Liver (tissue), 9 donors: ENCODE measurements around the gene CLMN. TPM values are rescaled to one million over a fixed set of nuclear protein-coding genes. Genes with fewer than 3 reads are reported as not detected.

ENCODE experiments used
- DNase-seq: peaks from one replicate; pipeline ENCODE4 v3.0.0-alpha.2; 2017; ENCODE audit warnings: low spot score
- H3K27ac ChIP-seq, 2 donors: one replicate each; pipeline ENCODE4 v1.7.0; 2013; ENCODE audit warnings: inconsistent platforms in 2 of 2, low read length in 2 of 2, control low read depth in 1 of 2, low read depth in 1 of 2, mild to moderate bottlenecking in 1 of 2
- H3K27me3 ChIP-seq, 4 donors: one replicate each; pipeline versions ENCODE4 v1.6.1 to v1.7.0; 2013; ENCODE audit warnings: low read length in 3 of 4, inconsistent platforms in 1 of 4, mild to moderate bottlenecking in 1 of 4, moderate library complexity in 1 of 4; ENCODE audit not compliant: control insufficient read depth in 4 of 4, insufficient read depth in 4 of 4
- H3K36me3 ChIP-seq, 4 donors: one replicate each; pipeline versions ENCODE4 v1.6.1 to v1.7.0; 2013; ENCODE audit warnings: low read length in 3 of 4, mild to moderate bottlenecking in 3 of 4, low read depth in 1 of 4, moderate library complexity in 1 of 4; ENCODE audit not compliant: control insufficient read depth in 4 of 4, insufficient read depth in 3 of 4
- H3K4me1 ChIP-seq, 4 donors: one replicate each; pipeline versions ENCODE4 v1.6.1 to v1.7.0; 2013; ENCODE audit warnings: low read length in 3 of 4, mild to moderate bottlenecking in 3 of 4, moderate library complexity in 1 of 4; ENCODE audit not compliant: control insufficient read depth in 4 of 4, insufficient read depth in 4 of 4
- H3K4me3 ChIP-seq, 3 donors: one replicate each; pipeline versions ENCODE4 v1.6.1 to v1.7.0; 2013; ENCODE audit warnings: low read length in 3 of 3, control low read depth in 1 of 3, low read depth in 1 of 3, mild to moderate bottlenecking in 1 of 3
- H3K9ac ChIP-seq, 2 donors: one replicate each; pipeline ENCODE4 v1.7.0; 2013; ENCODE audit warnings: low read length in 2 of 2, mild to moderate bottlenecking in 2 of 2, moderate library complexity in 2 of 2, control low read depth in 1 of 2, low read depth in 1 of 2
- H3K9me3 ChIP-seq, 4 donors: one replicate each; pipeline versions ENCODE4 v1.6.1 to v1.7.0; 2013; ENCODE audit warnings: low read length in 3 of 4; ENCODE audit not compliant: control insufficient read depth in 4 of 4
- ATF3 ChIP-seq: IDR thresholded peaks from 2 replicates; pipeline ENCODE4 v1.6.1; 2016; ENCODE audit warnings: antibody characterized with exemption
- EGR1 ChIP-seq, 2 donors: IDR thresholded peaks; 2 replicates each; pipeline ENCODE4 v1.6.1; 2016 to 2018; ENCODE audit warnings: antibody characterized with exemption in 2 of 2, low read depth in 2 of 2
- FOXA2 ChIP-seq: IDR thresholded peaks from 2 replicates; pipeline ENCODE4 v1.6.1; 2016; ENCODE audit warnings: antibody characterized with exemption
- GABPA ChIP-seq, 2 donors: IDR thresholded peaks in 1 of 2; conservative IDR thresholded peaks in 1 of 2; 2 replicates each; pipeline ENCODE4 v1.6.1; 2016; ENCODE audit warnings: antibody characterized with exemption in 2 of 2, mild to moderate bottlenecking in 1 of 2, moderate library complexity in 1 of 2
- HNF4A ChIP-seq, 2 donors: conservative IDR thresholded peaks; 2 replicates each; pipeline ENCODE4 v1.6.1; 2016; ENCODE audit warnings: antibody characterized with exemption in 2 of 2, mild to moderate bottlenecking in 2 of 2
- HNF4G ChIP-seq: IDR thresholded peaks from 2 replicates; pipeline ENCODE4 v1.6.1; 2016; ENCODE audit warnings: antibody characterized with exemption
- JUND ChIP-seq, 2 donors: IDR thresholded peaks; 2 replicates each; pipeline ENCODE4 v1.6.1; 2016; ENCODE audit warnings: antibody characterized with exemption in 2 of 2
- RAD21 ChIP-seq, 2 donors: IDR thresholded peaks; 2 replicates each; pipeline ENCODE4 v1.6.1; 2016; ENCODE audit warnings: antibody characterized with exemption in 2 of 2, mild to moderate bottlenecking in 2 of 2
- REST ChIP-seq: IDR thresholded peaks from 2 replicates; pipeline ENCODE4 v1.6.1; 2016; ENCODE audit warnings: antibody characterized with exemption, mild to moderate bottlenecking
- RXRA ChIP-seq, 2 donors: IDR thresholded peaks; 2 replicates each; pipeline ENCODE4 v1.6.1; 2017 to 2018; ENCODE audit warnings: antibody characterized with exemption in 2 of 2, mild to moderate bottlenecking in 1 of 2
- SP1 ChIP-seq: IDR thresholded peaks from 2 replicates; pipeline ENCODE4 v1.6.1; 2018; ENCODE audit warnings: antibody characterized with exemption, mild to moderate bottlenecking
- TAF1 ChIP-seq: conservative IDR thresholded peaks from 2 replicates; pipeline ENCODE4 v1.6.1; 2016; ENCODE audit warnings: antibody characterized with exemption, mild to moderate bottlenecking
- YY1 ChIP-seq: IDR thresholded peaks from 2 replicates; pipeline ENCODE4 v1.6.1; 2016; ENCODE audit warnings: antibody characterized with exemption, mild to moderate bottlenecking
- WGBS: extraction: QIAGEN DNeasy Blood & Tissue Kit; methylation state at CpG from one replicate; pipeline ENCODE4 v1.1.7; 2013; 5-methylcytosine and 5-hydroxymethylcytosine counted together
- polyA plus RNA-seq, 2 donors: library from polyadenylated mRNA; stranded (reverse) in 1 of 2; unstranded in 1 of 2; fragments of 200-250 nt in 1 of 2; fragments of >200 nt in 1 of 2; fragmentation: Nextera tagmentation in 1 of 2; extraction: Ambion mirVana in 1 of 2; gene quantifications; one replicate each; pipeline versions ENCODE4 v1.2.1 to v1.2.3, GENCODE V29; 2013 to 2015
- total RNA-seq, 2 donors: library from RNA; depleted of rRNA; stranded (reverse); fragments of >200 nt; gene quantifications; one replicate each; pipeline ENCODE4 v1.2.3, GENCODE V29; 2014
- TF ChIP-seq, protein P1 (sequence below): IDR thresholded peaks from 2 replicates; pipeline ENCODE4 v1.6.1; 2016; ENCODE audit warnings: antibody characterized with exemption
- TF ChIP-seq, protein P2 (sequence below): fragments of 150-350 bp; IDR thresholded peaks from 2 replicates; pipeline ENCODE4 v1.5.1; 2017; ENCODE audit warnings: improper control_type of control experiment, low read depth, low read length; ENCODE audit not compliant: missing input control
- donor health status: healthy.
- donor health status: healthy.
- donor health status: healthy.
- donor health status: healthy.
- donor health status: healthy.

CLMN gene
- total and polyA plus RNA-seq, 4 donors, result 6.0 to 41.1 (median 24.1) TPM

DNA sequence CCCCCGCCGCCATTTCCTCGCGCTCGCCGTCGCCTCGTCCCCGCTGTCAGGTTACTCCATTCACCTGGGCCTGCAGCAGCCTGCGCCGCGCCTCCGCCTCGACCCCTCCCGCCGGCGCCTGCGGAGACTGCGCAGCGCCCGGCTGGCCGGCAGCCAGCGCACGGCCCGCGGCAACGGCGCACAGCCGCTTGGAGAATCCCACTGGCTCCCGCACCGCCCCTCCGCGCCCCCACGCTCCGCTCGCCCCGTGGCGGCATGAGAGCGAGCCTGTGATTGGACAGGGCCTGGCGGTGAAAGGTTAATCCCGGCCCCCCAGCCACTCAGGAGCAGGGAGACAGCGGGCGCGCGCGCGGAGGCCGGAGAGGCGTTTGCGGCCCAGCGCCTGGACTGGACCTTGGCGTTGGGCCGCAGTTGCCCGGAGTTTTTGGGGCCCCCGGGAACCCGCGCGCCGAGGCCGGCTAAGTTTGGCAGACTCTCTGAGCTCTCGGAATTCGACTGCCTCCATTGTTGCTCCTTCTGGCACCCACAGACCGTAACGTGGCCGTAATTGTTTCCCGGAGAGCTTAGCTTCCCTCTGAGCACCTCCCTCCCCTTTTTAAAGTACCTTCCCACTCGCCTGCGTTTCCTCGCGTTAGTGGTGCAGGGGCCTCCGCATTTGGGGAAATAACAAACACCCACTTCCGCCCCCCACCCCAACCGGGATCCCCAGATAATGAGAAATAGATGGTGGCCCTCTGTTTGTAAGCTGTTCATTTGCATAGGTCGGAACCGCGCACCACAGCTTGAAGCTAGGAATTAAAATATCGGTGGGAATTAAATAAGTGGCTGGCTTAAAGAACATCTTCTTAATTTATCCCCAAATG is 162.2 kb downstream of the CLMN start, which contains the start of gene DICER1 (continued):
- TF ChIP-seq REST (peak; percentile 48), RXRA (IDR thresholded peaks at IDR 0.05) (peak in 1 of 2 donors; percentile 13), YY1 (peak; percentile 56), TAF1 (no peak), HNF4A (conservative IDR thresholded peaks at IDR 0.05) (peak in 1 of 2 donors; percentile 52)
- TF ChIP-seq, protein P1, sequence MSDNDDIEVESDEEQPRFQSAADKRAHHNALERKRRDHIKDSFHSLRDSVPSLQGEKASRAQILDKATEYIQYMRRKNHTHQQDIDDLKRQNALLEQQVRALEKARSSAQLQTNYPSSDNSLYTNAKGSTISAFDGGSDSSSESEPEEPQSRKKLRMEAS, result no peak

GRCh38 chr14:95157048-95157326 is 162.7 kb downstream of the CLMN start:
- peaks cover 2 to 35% (median 18%) of the 10 kb centered on the region in 4 donors for H3K4me1 ChIP-seq
- H3K27ac ChIP-seq, result peak overlapping the region; percentile 69 to 93
- DNase-seq, result no peak
- no peaks in the 10 kb centered on the region for H3K9me3 ChIP-seq
- under 1% methylated on average over 50 of the region's 50 CpGs for WGBS
- peak overlapping the region in 1 of 2 donors; percentile 89 for H3K9ac ChIP-seq
- H3K27me3 ChIP-seq, result no peaks in the 10 kb centered on the region
- peak overlapping the region; percentile 58 to 98 (median 73) for H3K4me3 ChIP-seq
- no peak for TF ChIP-seq HNF4G
- no peak for TF ChIP-seq HNF4A (conservative IDR thresholded peaks at IDR 0.05)
- TF ChIP-seq JUND (IDR thresholded peaks at IDR 0.05), result no peak
- TF ChIP-seq RAD21 (IDR thresholded peaks at IDR 0.05), result no peak
- no peak for TF ChIP-seq SP1
- TF ChIP-seq, protein P2, sequence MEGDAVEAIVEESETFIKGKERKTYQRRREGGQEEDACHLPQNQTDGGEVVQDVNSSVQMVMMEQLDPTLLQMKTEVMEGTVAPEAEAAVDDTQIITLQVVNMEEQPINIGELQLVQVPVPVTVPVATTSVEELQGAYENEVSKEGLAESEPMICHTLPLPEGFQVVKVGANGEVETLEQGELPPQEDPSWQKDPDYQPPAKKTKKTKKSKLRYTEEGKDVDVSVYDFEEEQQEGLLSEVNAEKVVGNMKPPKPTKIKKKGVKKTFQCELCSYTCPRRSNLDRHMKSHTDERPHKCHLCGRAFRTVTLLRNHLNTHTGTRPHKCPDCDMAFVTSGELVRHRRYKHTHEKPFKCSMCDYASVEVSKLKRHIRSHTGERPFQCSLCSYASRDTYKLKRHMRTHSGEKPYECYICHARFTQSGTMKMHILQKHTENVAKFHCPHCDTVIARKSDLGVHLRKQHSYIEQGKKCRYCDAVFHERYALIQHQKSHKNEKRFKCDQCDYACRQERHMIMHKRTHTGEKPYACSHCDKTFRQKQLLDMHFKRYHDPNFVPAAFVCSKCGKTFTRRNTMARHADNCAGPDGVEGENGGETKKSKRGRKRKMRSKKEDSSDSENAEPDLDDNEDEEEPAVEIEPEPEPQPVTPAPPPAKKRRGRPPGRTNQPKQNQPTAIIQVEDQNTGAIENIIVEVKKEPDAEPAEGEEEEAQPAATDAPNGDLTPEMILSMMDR, result no peak
- no peak for TF ChIP-seq REST
- TF ChIP-seq FOXA2, result no peak
- TF ChIP-seq EGR1 (IDR thresholded peaks at IDR 0.05; ENCODE audit: low read depth in 2 of 2), result no peak
- TF ChIP-seq, protein P1, result no peak
- TF ChIP-seq GABPA (IDR thresholded peaks at IDR 0.05 in 1 of 2, conservative IDR thresholded peaks at IDR 0.05 in 1 of 2), result no peak
- TF ChIP-seq TAF1, result no peak
- no peak for TF ChIP-seq ATF3
- TF ChIP-seq YY1, result no peak
- no peaks in the 10 kb centered on the region for H3K36me3 ChIP-seq
